Fibroblast of pulmonary artery (primary cell): ENCODE measurements around the gene IFITM10.

Experiments used
- DNase-seq: peaks from one replicate; pipeline ENCODE4 v3.0.0-alpha.2; 2010; ENCODE audit warnings: low read depth
- H3K4me3 ChIP-seq: replicated peaks from 2 replicates; pipeline ENCODE4 v1.5.1; 2011; ENCODE audit warnings: low read depth, mild to moderate bottlenecking, control low read depth, low read length, moderate library complexity
- CTCF ChIP-seq: IDR thresholded peaks from 2 replicates; pipeline ENCODE4 v1.5.1; 2011; ENCODE audit warnings: mild to moderate bottlenecking, control low read depth, low read length, inconsistent platforms; ENCODE audit errors: missing control alignments

Gene IFITM10

GRCh38 chr11:1743585-1744136, 6.7 kb downstream of the IFITM10 start:
- H3K4me3 ChIP-seq = no peak overlapping the region
- DNase-seq = no peak

GRCh38 chr11:1742869-1743584, 7.4 kb downstream of the IFITM10 start:
- TF ChIP-seq CTCF = no peak
- no peak overlapping the region for H3K4me3 ChIP-seq
- no peak for DNase-seq

More at GRCh38 chr11:1743585-1744136, 6.7 kb downstream of the IFITM10 start:
- TF ChIP-seq CTCF = no peak

GRCh38 chr11:1742371-1742770, 8.0 kb downstream of the IFITM10 start:
- no peak for DNase-seq
- no peak for TF ChIP-seq CTCF
- no peak overlapping the region for H3K4me3 ChIP-seq

GRCh38 chr11:1741741-1742140, 8.7 kb downstream of the IFITM10 start:
- no peak for DNase-seq
- H3K4me3 ChIP-seq = no peak overlapping the region
- no peak for TF ChIP-seq CTCF

- no peak overlapping the region for H3K4me3 ChIP-seq
- no peak for DNase-seq
- no peak for TF ChIP-seq CTCF
Measured at GRCh38 chr11:1740786-1741530, 9.4 kb downstream of the IFITM10 start.

GRCh38 chr11:1739576-1739975, 10.8 kb downstream of the IFITM10 start:
- TF ChIP-seq CTCF = no peak
- no peak for DNase-seq
- H3K4me3 ChIP-seq = no peak overlapping the region
